H1 (cell line): ENCODE data around the gene RCBTB2. TPM values are rescaled to one million over a fixed set of nuclear protein-coding genes. Genes with fewer than 3 reads are reported as not detected.

Source experiments
- CTCF ChIA-PET: fragments of 300-600 bp; sonication (Branson Sonifier 250); formaldehyde crosslinking; loops from one replicate; lab custom pipeline; 2021; ENCODE audit not compliant: partially characterized antibody; lab: Charles Lee
- POLR2A ChIA-PET: fragments of 300-600 bp; sonication (Branson Sonifier 250); formaldehyde crosslinking; loops from one replicate; lab custom pipeline; 2021; ENCODE audit warnings: inconsistent platforms; ENCODE audit not compliant: partially characterized antibody; lab: Charles Lee
- DNase-seq, 2 experiments: peaks; one replicate each; pipeline versions ENCODE4 v3.0.0 to v3.0.0-alpha.2; 2010 to 2022; ENCODE audit warnings: low spot score in 2 of 2, low read depth in 1 of 2, mixed read lengths in 1 of 2
- FAIRE-seq: peaks from 2 replicates; lab custom pipeline; 2011; peaks lifted over from hg19 to GRCh38; lab: Jason Lieb, UNC
- H2AFZ ChIP-seq: 2 replicates; pipeline ENCODE4 v1.8.1; 2012; ENCODE audit warnings: low read length, inconsistent platforms
- H2AK5ac ChIP-seq: 2 replicates; pipeline ENCODE4 v1.6.1; 2013; ENCODE audit warnings: low read depth, low read length
- H2BK120ac ChIP-seq: replicated peaks from 2 replicates; pipeline ENCODE3; 2013; ENCODE audit warnings: low read depth, low read length, inconsistent platforms
- H2BK12ac ChIP-seq: 2 replicates; pipeline ENCODE4 v1.6.1; 2013; ENCODE audit warnings: low read depth, low read length
- H2BK15ac ChIP-seq: 2 replicates; pipeline ENCODE4 v1.6.1; 2013; ENCODE audit warnings: low read length
- H2BK20ac ChIP-seq: 2 replicates; pipeline ENCODE4 v1.6.1; 2013; ENCODE audit warnings: low read length
- H2BK5ac ChIP-seq: 2 replicates; pipeline ENCODE4 v1.6.1; 2013; ENCODE audit warnings: low read depth, low read length
- H3K14ac ChIP-seq: 2 replicates; pipeline ENCODE4 v1.6.1; 2013; ENCODE audit warnings: inconsistent platforms; ENCODE audit not compliant: insufficient read length
- H3K18ac ChIP-seq: 2 replicates; pipeline ENCODE4 v1.6.1; 2013; ENCODE audit warnings: low read length; ENCODE audit errors: extremely low read depth
- H3K23ac ChIP-seq: 2 replicates; pipeline ENCODE4 v1.6.1; 2013; ENCODE audit warnings: inconsistent platforms; ENCODE audit not compliant: insufficient read length
- H3K23me2 ChIP-seq: 2 replicates; pipeline ENCODE4 v1.6.1; 2013; ENCODE audit warnings: low read depth, low read length
- H3K27ac ChIP-seq: 2 replicates; pipeline ENCODE4 v1.6.1; 2011; ENCODE audit warnings: low read depth, low read length, inconsistent platforms
- H3K27me3 ChIP-seq, 4 experiments: replicated peaks in 1 of 4; 1 replicate in 1 of 4; 2 replicates in 3 of 4; pipeline versions ENCODE4 v1.6.1 to v1.8.1; 2011 to 2013; ENCODE audit warnings: low read length in 3 of 4, mild to moderate bottlenecking in 3 of 4, inconsistent platforms in 2 of 4, mixed read lengths in 2 of 4, moderate library complexity in 1 of 4; ENCODE audit not compliant: control insufficient read depth in 3 of 4, insufficient read depth in 3 of 4; ENCODE audit errors: extremely low read depth in 1 of 4
- H3K36me3 ChIP-seq, 4 experiments: 2 replicates each; pipeline versions ENCODE4 v1.6.1 to v1.8.1; 2011 to 2013; ENCODE audit warnings: mild to moderate bottlenecking in 4 of 4, low read length in 3 of 4, moderate library complexity in 2 of 4, control low read depth in 1 of 4, inconsistent platforms in 1 of 4; ENCODE audit not compliant: insufficient read depth in 4 of 4, control insufficient read depth in 2 of 4
- H3K4ac ChIP-seq: replicated peaks from 2 replicates; pipeline ENCODE3; 2013; ENCODE audit warnings: low read length, low read depth, mixed read lengths, inconsistent platforms; ENCODE audit not compliant: insufficient read length
- H3K4me1 ChIP-seq, 4 experiments: replicated peaks in 1 of 4; 1 replicate in 1 of 4; 2 replicates in 3 of 4; pipeline versions ENCODE4 v1.6.1 to v1.8.1; 2011 to 2013; ENCODE audit warnings: low read length in 3 of 4, inconsistent platforms in 2 of 4, mixed read lengths in 1 of 4; ENCODE audit not compliant: insufficient read depth in 4 of 4, control insufficient read depth in 3 of 4
- H3K4me2 ChIP-seq, 2 experiments: 2 replicates each; pipeline versions ENCODE4 v1.6.1 to v1.8.1; 2011 to 2013; ENCODE audit warnings: low read depth in 2 of 2, low read length in 2 of 2, control low read depth in 1 of 2, inconsistent platforms in 1 of 2, mild to moderate bottlenecking in 1 of 2; ENCODE audit not compliant: insufficient read depth in 1 of 2
- H3K4me3 ChIP-seq, 4 experiments: fragments of 200-600, 300-600 bp in 1 of 4; sonication (generic), shearing (Covaris generic), sonication (Bioruptor Twin) in 1 of 4; 2 replicates each; pipeline versions ENCODE4 v1.5.1 to v1.8.1; 2011 to 2016; ENCODE audit warnings: low read length in 4 of 4, low read depth in 3 of 4, control low read depth in 2 of 4, inconsistent platforms in 2 of 4, mild to moderate bottlenecking in 2 of 4, mixed read lengths in 1 of 4, moderate library complexity in 1 of 4; ENCODE audit not compliant: insufficient read depth in 2 of 4; ENCODE audit errors: extremely low read depth in 1 of 4
- H3K56ac ChIP-seq: replicated peaks from 2 replicates; pipeline ENCODE3; 2013; ENCODE audit warnings: low read depth, mild to moderate bottlenecking, mixed read lengths, low read length, inconsistent platforms; ENCODE audit not compliant: insufficient read length
- H3K79me1 ChIP-seq: 2 replicates; pipeline ENCODE4 v1.6.1; 2013; ENCODE audit warnings: low read depth, low read length, control low read depth
- H3K79me2 ChIP-seq, 2 experiments: 2 replicates each; pipeline versions ENCODE4 v1.6.1 to v1.8.1; 2012 to 2013; ENCODE audit warnings: low read length in 2 of 2, mild to moderate bottlenecking in 2 of 2, inconsistent platforms in 1 of 2; ENCODE audit not compliant: insufficient read depth in 2 of 2, control insufficient read depth in 1 of 2
- H3K9ac ChIP-seq, 4 experiments: replicated peaks in 1 of 4; 1 replicate in 1 of 4; 2 replicates in 3 of 4; pipeline versions ENCODE4 v1.6.1 to v1.8.1; 2011 to 2013; ENCODE audit warnings: low read depth in 3 of 4, low read length in 3 of 4, control low read depth in 2 of 4, mild to moderate bottlenecking in 2 of 4, moderate library complexity in 2 of 4, inconsistent platforms in 1 of 4; ENCODE audit errors: extremely low read depth in 1 of 4
- H3K9me3 ChIP-seq, 2 experiments: 2 replicates each; pipeline versions ENCODE4 v1.6.1 to v1.8.1; 2012 to 2013; ENCODE audit warnings: mild to moderate bottlenecking in 2 of 2, moderate library complexity in 2 of 2, control low read depth in 1 of 2, inconsistent platforms in 1 of 2, low read depth in 1 of 2, low read length in 1 of 2, mixed read lengths in 1 of 2; ENCODE audit not compliant: insufficient read depth in 2 of 2
- H4K20me1 ChIP-seq, 2 experiments: replicated peaks in 1 of 2; 2 replicates each; pipeline versions ENCODE3 to v1.8.1; 2011 to 2013; ENCODE audit warnings: inconsistent platforms in 2 of 2, low read length in 2 of 2, mild to moderate bottlenecking in 1 of 2; ENCODE audit not compliant: insufficient read depth in 2 of 2, control insufficient read depth in 1 of 2
- H4K5ac ChIP-seq: 2 replicates; pipeline ENCODE4 v1.6.1; 2013; ENCODE audit warnings: low read length, low read depth, mixed read lengths, inconsistent platforms; ENCODE audit not compliant: insufficient read length
- H4K8ac ChIP-seq: 2 replicates; pipeline ENCODE4 v1.8.0; 2013; ENCODE audit warnings: mild to moderate bottlenecking, moderate library complexity, low read length, inconsistent platforms; ENCODE audit not compliant: insufficient read depth; ENCODE audit errors: extremely low read depth
- H4K91ac ChIP-seq: replicated peaks from 2 replicates; pipeline ENCODE3; 2013; ENCODE audit warnings: low read length, mixed read lengths, inconsistent platforms; ENCODE audit not compliant: insufficient read length
- GTF2F1 ChIP-seq: IDR thresholded peaks from 2 replicates; pipeline ENCODE4 v1.6.1; 2012; ENCODE audit warnings: low read depth, low read length, improper control_type of control experiment, borderline replicate concordance
- RAD21 ChIP-seq, 2 experiments: IDR thresholded peaks in 1 of 2; conservative IDR thresholded peaks in 1 of 2; 2 replicates each; pipeline ENCODE4 v1.6.1; 2011; ENCODE audit warnings: low read depth in 2 of 2, low read length in 2 of 2, improper control_type of control experiment in 1 of 2, inconsistent platforms in 1 of 2, mild to moderate bottlenecking in 1 of 2, moderate library complexity in 1 of 2
- RXRA ChIP-seq: IDR thresholded peaks from 2 replicates; pipeline ENCODE4 v1.6.1; 2011; ENCODE audit warnings: low read depth, mild to moderate bottlenecking, low read length, moderate library complexity; ENCODE audit not compliant: insufficient read depth
- SIN3A ChIP-seq, 2 experiments: IDR thresholded peaks in 1 of 2; conservative IDR thresholded peaks in 1 of 2; 2 replicates each; pipeline ENCODE4 v1.6.1; 2011 to 2012; ENCODE audit warnings: low read length in 2 of 2, improper control_type of control experiment in 1 of 2, low read depth in 1 of 2, mild to moderate bottlenecking in 1 of 2
- WGBS, 2 experiments: shearing (Covaris generic) in 1 of 2; methylation state at CpG; one replicate each; pipeline versions ENCODE4 v1.1.6 to v1.1.7; 2013 to 2015; ENCODE audit warnings: low lambda C conversion rate in 2 of 2, mixed read lengths in 2 of 2, inconsistent platforms in 1 of 2, low coverage in 1 of 2, missing lambda C conversion rate in 1 of 2; ENCODE audit not compliant: insufficient replicate concordance in 2 of 2, insufficient coverage in 1 of 2, insufficient read length in 1 of 2; ENCODE audit errors: extremely low coverage in 1 of 2, missing lambda C conversion rate in 1 of 2; 5-methylcytosine and 5-hydroxymethylcytosine counted together
- polyA plus RNA-seq, 7 experiments: library from polyadenylated mRNA; depleted of rRNA in 3 of 7; stranded (reverse) in 5 of 7; unstranded in 2 of 7; fragments of >200 nt in 5 of 7; fragments of 200-250 nt in 2 of 7; gene quantifications; 1 replicate in 5 of 7; 2 replicates in 1 of 7; 4 replicates in 1 of 7; pipeline versions ENCODE4 v1.2.1 to v1.2.3, GENCODE V29; 2011 to 2013; ENCODE audit warnings: missing spikeins in 2 of 7, mixed read lengths in 2 of 7
- total RNA-seq: library from RNA; stranded (reverse); fragmentation: NEBNext Ultra II Directional; extraction: Animal tissue kit (Norgen Biotek cat#: 25700); gene quantifications from 2 replicates; pipeline ENCODE4 v1.2.1, GENCODE V29; 2021

RCBTB2 gene
- total and polyA plus RNA-seq, 2 of the 8 experiments (the other 6 are each of a cell fraction or from before 2014, with no cell fraction given), result 5.2 to 8.4 TPM

GRCh38 chr13:48477191-48477855 is 55.6 kb downstream of the RCBTB2 start:
- Histone ChIP-seq H2BK15ac (no peak overlapping the region), H3K79me1 (no peaks in the 10 kb centered on the region), H3K4ac (no peak overlapping the region), H4K20me1 (no peaks in the 10 kb centered on the region), H3K14ac (no peak overlapping the region), H3K23ac (no peak overlapping the region), H2BK5ac (no peak overlapping the region), H4K5ac (no peak overlapping the region), H2AFZ (no peak overlapping the region), H3K9me3 (no peaks in the 10 kb centered on the region), H2BK120ac (no peak overlapping the region), H3K27me3 (no peaks in the 10 kb centered on the region), H3K56ac (no peak overlapping the region), H3K27ac (no peak overlapping the region), H3K4me2 (no peak overlapping the region), H2BK20ac (no peak overlapping the region), H3K79me2 (no peaks in the 10 kb centered on the region), H3K4me3 (no peak overlapping the region), H3K18ac (no peak overlapping the region), H3K23me2 (no peaks in the 10 kb centered on the region), H2AK5ac (no peak overlapping the region), H3K4me1 (no peaks in the 10 kb centered on the region), H4K8ac (no peak overlapping the region), H3K9ac (no peak overlapping the region), H2BK12ac (no peak overlapping the region), H4K91ac (no peak overlapping the region), H3K36me3 (no peaks in the 10 kb centered on the region; a peak in 1 of 8 replicates)
- WGBS, 2 experiments, result 89% methylated on average over 2 of the region's 2 CpGs; no CpG with 5 or more reads in 1 of the 2 experiments
- POLR2A ChIA-PET, result no interaction called here
- no peak for TF ChIP-seq SIN3A (conservative IDR thresholded peaks at IDR 0.05 in 1 of 2, IDR thresholded peaks at IDR 0.05 in 1 of 2; ENCODE audit: low read depth in 1 of 2, low read length in 2 of 2)
- no peak for TF ChIP-seq RXRA
- TF ChIP-seq GTF2F1, result no peak
- no peak for TF ChIP-seq RAD21 (IDR thresholded peaks at IDR 0.05 in 1 of 2, conservative IDR thresholded peaks at IDR 0.05 in 1 of 2; ENCODE audit: low read depth in 2 of 2, low read length in 2 of 2)
- CTCF ChIA-PET, result interaction anchor here (0.8 to 1.6 kb wide), 3 partner anchors 12 to 97 kb away, joined by 4 read pairs; no protein-coding TSS in a partner anchor
- no peak for DNase-seq
- FAIRE-seq, result no peak
